Liver (tissue), 9 donors: ENCODE data around the gene BLOC1S5. TPM values are rescaled to one million over a fixed set of nuclear protein-coding genes. Genes with fewer than 3 reads are reported as not detected.

Source experiments
- DNase-seq: peaks from one replicate; pipeline ENCODE4 v3.0.0-alpha.2; 2017; ENCODE audit warnings: low spot score
- H3K27ac ChIP-seq, 2 donors: one replicate each; pipeline ENCODE4 v1.7.0; 2013; ENCODE audit warnings: inconsistent platforms in 2 of 2, low read length in 2 of 2, control low read depth in 1 of 2, low read depth in 1 of 2, mild to moderate bottlenecking in 1 of 2
- H3K27me3 ChIP-seq, 4 donors: one replicate each; pipeline versions ENCODE4 v1.6.1 to v1.7.0; 2013; ENCODE audit warnings: low read length in 3 of 4, inconsistent platforms in 1 of 4, mild to moderate bottlenecking in 1 of 4, moderate library complexity in 1 of 4; ENCODE audit not compliant: control insufficient read depth in 4 of 4, insufficient read depth in 4 of 4
- H3K36me3 ChIP-seq, 4 donors: one replicate each; pipeline versions ENCODE4 v1.6.1 to v1.7.0; 2013; ENCODE audit warnings: low read length in 3 of 4, mild to moderate bottlenecking in 3 of 4, low read depth in 1 of 4, moderate library complexity in 1 of 4; ENCODE audit not compliant: control insufficient read depth in 4 of 4, insufficient read depth in 3 of 4
- H3K4me1 ChIP-seq, 4 donors: one replicate each; pipeline versions ENCODE4 v1.6.1 to v1.7.0; 2013; ENCODE audit warnings: low read length in 3 of 4, mild to moderate bottlenecking in 3 of 4, moderate library complexity in 1 of 4; ENCODE audit not compliant: control insufficient read depth in 4 of 4, insufficient read depth in 4 of 4
- H3K4me3 ChIP-seq, 3 donors: one replicate each; pipeline versions ENCODE4 v1.6.1 to v1.7.0; 2013; ENCODE audit warnings: low read length in 3 of 3, control low read depth in 1 of 3, low read depth in 1 of 3, mild to moderate bottlenecking in 1 of 3
- H3K9ac ChIP-seq, 2 donors: one replicate each; pipeline ENCODE4 v1.7.0; 2013; ENCODE audit warnings: low read length in 2 of 2, mild to moderate bottlenecking in 2 of 2, moderate library complexity in 2 of 2, control low read depth in 1 of 2, low read depth in 1 of 2
- H3K9me3 ChIP-seq, 4 donors: one replicate each; pipeline versions ENCODE4 v1.6.1 to v1.7.0; 2013; ENCODE audit warnings: low read length in 3 of 4; ENCODE audit not compliant: control insufficient read depth in 4 of 4
- EGR1 ChIP-seq, 2 donors: IDR thresholded peaks; 2 replicates each; pipeline ENCODE4 v1.6.1; 2016 to 2018; ENCODE audit warnings: antibody characterized with exemption in 2 of 2, low read depth in 2 of 2
- FOXA1 ChIP-seq: IDR thresholded peaks from 2 replicates; pipeline ENCODE4 v1.6.1; 2016; ENCODE audit warnings: antibody characterized with exemption
- FOXA2 ChIP-seq: IDR thresholded peaks from 2 replicates; pipeline ENCODE4 v1.6.1; 2016; ENCODE audit warnings: antibody characterized with exemption
- GABPA ChIP-seq, 2 donors: IDR thresholded peaks in 1 of 2; conservative IDR thresholded peaks in 1 of 2; 2 replicates each; pipeline ENCODE4 v1.6.1; 2016; ENCODE audit warnings: antibody characterized with exemption in 2 of 2, mild to moderate bottlenecking in 1 of 2, moderate library complexity in 1 of 2
- HNF4A ChIP-seq, 2 donors: conservative IDR thresholded peaks; 2 replicates each; pipeline ENCODE4 v1.6.1; 2016; ENCODE audit warnings: antibody characterized with exemption in 2 of 2, mild to moderate bottlenecking in 2 of 2
- HNF4G ChIP-seq: IDR thresholded peaks from 2 replicates; pipeline ENCODE4 v1.6.1; 2016; ENCODE audit warnings: antibody characterized with exemption
- JUND ChIP-seq, 2 donors: IDR thresholded peaks; 2 replicates each; pipeline ENCODE4 v1.6.1; 2016; ENCODE audit warnings: antibody characterized with exemption in 2 of 2
- NR2F2 ChIP-seq: IDR thresholded peaks from 2 replicates; pipeline ENCODE4 v1.6.1; 2016; ENCODE audit warnings: antibody characterized with exemption
- RAD21 ChIP-seq, 2 donors: IDR thresholded peaks; 2 replicates each; pipeline ENCODE4 v1.6.1; 2016; ENCODE audit warnings: antibody characterized with exemption in 2 of 2, mild to moderate bottlenecking in 2 of 2
- RXRA ChIP-seq, 2 donors: IDR thresholded peaks; 2 replicates each; pipeline ENCODE4 v1.6.1; 2017 to 2018; ENCODE audit warnings: antibody characterized with exemption in 2 of 2, mild to moderate bottlenecking in 1 of 2
- SP1 ChIP-seq: IDR thresholded peaks from 2 replicates; pipeline ENCODE4 v1.6.1; 2018; ENCODE audit warnings: antibody characterized with exemption, mild to moderate bottlenecking
- TAF1 ChIP-seq: conservative IDR thresholded peaks from 2 replicates; pipeline ENCODE4 v1.6.1; 2016; ENCODE audit warnings: antibody characterized with exemption, mild to moderate bottlenecking
- YY1 ChIP-seq: IDR thresholded peaks from 2 replicates; pipeline ENCODE4 v1.6.1; 2016; ENCODE audit warnings: antibody characterized with exemption, mild to moderate bottlenecking
- WGBS: extraction: QIAGEN DNeasy Blood & Tissue Kit; methylation state at CpG from one replicate; pipeline ENCODE4 v1.1.7; 2013; 5-methylcytosine and 5-hydroxymethylcytosine counted together
- polyA plus RNA-seq, 2 donors: library from polyadenylated mRNA; stranded (reverse) in 1 of 2; unstranded in 1 of 2; fragments of 200-250 nt in 1 of 2; fragments of >200 nt in 1 of 2; fragmentation: Nextera tagmentation in 1 of 2; extraction: Ambion mirVana in 1 of 2; gene quantifications; one replicate each; pipeline versions ENCODE4 v1.2.1 to v1.2.3, GENCODE V29; 2013 to 2015
- total RNA-seq, 2 donors: library from RNA; depleted of rRNA; stranded (reverse); fragments of >200 nt; gene quantifications; one replicate each; pipeline ENCODE4 v1.2.3, GENCODE V29; 2014
- TF ChIP-seq, protein P1 (sequence below): IDR thresholded peaks from 2 replicates; pipeline ENCODE4 v1.6.1; 2016; ENCODE audit warnings: antibody characterized with exemption
- TF ChIP-seq, protein P2 (sequence below): IDR thresholded peaks from 2 replicates; pipeline ENCODE4 v1.6.1; 2016; ENCODE audit warnings: antibody characterized with exemption
- TF ChIP-seq, protein P3 (sequence below): IDR thresholded peaks from 2 replicates; pipeline ENCODE4 v1.6.1; 2016; ENCODE audit warnings: antibody characterized with exemption
- TF ChIP-seq, protein P4 (sequence below): fragments of 150-350 bp; IDR thresholded peaks from 2 replicates; pipeline ENCODE4 v1.5.1; 2017; ENCODE audit warnings: improper control_type of control experiment, low read depth, low read length; ENCODE audit not compliant: missing input control
- TF ChIP-seq, protein P5 (sequence below): IDR thresholded peaks from 2 replicates; pipeline ENCODE4 v1.6.1; 2016; ENCODE audit warnings: antibody characterized with exemption, mild to moderate bottlenecking
- donor health status: healthy.
- donor health status: healthy.
- donor health status: healthy.
- donor health status: healthy.
- donor health status: healthy.

BLOC1S5 gene
- total and polyA plus RNA-seq, 4 donors = 5.2 to 11.1 (median 7.1) TPM

DNA sequence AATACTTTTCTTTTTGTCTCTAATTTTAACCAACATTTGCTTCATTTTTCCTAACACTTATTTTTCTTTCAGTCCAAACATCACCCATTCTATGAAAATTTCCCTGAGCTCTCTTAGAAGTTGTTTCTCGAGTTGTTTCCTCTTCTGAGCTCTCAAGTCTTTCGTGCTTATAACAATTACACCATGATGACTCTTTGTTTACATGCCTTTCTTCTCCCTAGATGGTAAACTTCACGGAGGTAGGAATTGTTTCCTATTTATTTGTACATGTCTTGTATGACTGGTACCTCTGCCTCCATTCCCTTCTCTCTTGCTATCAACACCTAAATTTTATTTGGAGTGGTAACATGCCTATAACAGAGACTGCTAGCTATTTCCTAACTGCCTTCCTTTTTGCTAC lies 6.4 kb downstream of the BLOC1S5 start:
- Histone ChIP-seq H3K9me3 (no peaks in the 10 kb centered on the region), H3K36me3 (peaks cover 3 to 17% (median 11%) of the 10 kb centered on the region in 4 donors), H3K4me3 (no peak overlapping the region), H3K9ac (no peak overlapping the region), H3K27ac (no peak overlapping the region), H3K4me1 (peaks cover 0 to 14% (median 8%) of the 10 kb centered on the region in 4 donors), H3K27me3 (no peaks in the 10 kb centered on the region)
- no peak for TF ChIP-seq HNF4G
- TF ChIP-seq, protein P1, sequence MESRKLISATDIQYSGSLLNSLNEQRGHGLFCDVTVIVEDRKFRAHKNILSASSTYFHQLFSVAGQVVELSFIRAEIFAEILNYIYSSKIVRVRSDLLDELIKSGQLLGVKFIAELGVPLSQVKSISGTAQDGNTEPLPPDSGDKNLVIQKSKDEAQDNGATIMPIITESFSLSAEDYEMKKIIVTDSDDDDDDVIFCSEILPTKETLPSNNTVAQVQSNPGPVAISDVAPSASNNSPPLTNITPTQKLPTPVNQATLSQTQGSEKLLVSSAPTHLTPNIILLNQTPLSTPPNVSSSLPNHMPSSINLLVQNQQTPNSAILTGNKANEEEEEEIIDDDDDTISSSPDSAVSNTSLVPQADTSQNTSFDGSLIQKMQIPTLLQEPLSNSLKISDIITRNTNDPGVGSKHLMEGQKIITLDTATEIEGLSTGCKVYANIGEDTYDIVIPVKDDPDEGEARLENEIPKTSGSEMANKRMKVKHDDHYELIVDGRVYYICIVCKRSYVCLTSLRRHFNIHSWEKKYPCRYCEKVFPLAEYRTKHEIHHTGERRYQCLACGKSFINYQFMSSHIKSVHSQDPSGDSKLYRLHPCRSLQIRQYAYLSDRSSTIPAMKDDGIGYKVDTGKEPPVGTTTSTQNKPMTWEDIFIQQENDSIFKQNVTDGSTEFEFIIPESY = no peak
- no peak for TF ChIP-seq TAF1
- TF ChIP-seq, protein P2, sequence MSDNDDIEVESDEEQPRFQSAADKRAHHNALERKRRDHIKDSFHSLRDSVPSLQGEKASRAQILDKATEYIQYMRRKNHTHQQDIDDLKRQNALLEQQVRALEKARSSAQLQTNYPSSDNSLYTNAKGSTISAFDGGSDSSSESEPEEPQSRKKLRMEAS = no peak
- TF ChIP-seq, protein P3, sequence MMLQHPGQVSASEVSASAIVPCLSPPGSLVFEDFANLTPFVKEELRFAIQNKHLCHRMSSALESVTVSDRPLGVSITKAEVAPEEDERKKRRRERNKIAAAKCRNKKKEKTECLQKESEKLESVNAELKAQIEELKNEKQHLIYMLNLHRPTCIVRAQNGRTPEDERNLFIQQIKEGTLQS = no peak
- TF ChIP-seq YY1 = no peak
- TF ChIP-seq JUND (IDR thresholded peaks at IDR 0.05) = no peak
- TF ChIP-seq, protein P4, sequence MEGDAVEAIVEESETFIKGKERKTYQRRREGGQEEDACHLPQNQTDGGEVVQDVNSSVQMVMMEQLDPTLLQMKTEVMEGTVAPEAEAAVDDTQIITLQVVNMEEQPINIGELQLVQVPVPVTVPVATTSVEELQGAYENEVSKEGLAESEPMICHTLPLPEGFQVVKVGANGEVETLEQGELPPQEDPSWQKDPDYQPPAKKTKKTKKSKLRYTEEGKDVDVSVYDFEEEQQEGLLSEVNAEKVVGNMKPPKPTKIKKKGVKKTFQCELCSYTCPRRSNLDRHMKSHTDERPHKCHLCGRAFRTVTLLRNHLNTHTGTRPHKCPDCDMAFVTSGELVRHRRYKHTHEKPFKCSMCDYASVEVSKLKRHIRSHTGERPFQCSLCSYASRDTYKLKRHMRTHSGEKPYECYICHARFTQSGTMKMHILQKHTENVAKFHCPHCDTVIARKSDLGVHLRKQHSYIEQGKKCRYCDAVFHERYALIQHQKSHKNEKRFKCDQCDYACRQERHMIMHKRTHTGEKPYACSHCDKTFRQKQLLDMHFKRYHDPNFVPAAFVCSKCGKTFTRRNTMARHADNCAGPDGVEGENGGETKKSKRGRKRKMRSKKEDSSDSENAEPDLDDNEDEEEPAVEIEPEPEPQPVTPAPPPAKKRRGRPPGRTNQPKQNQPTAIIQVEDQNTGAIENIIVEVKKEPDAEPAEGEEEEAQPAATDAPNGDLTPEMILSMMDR = no peak
- TF ChIP-seq FOXA1 = no peak
- TF ChIP-seq EGR1 (IDR thresholded peaks at IDR 0.05; ENCODE audit: low read depth in 2 of 2) = no peak
- TF ChIP-seq NR2F2 = no peak
- no peak for TF ChIP-seq GABPA (IDR thresholded peaks at IDR 0.05 in 1 of 2, conservative IDR thresholded peaks at IDR 0.05 in 1 of 2)
- no peak for TF ChIP-seq FOXA2
- no peak for TF ChIP-seq RXRA (IDR thresholded peaks at IDR 0.05)
- TF ChIP-seq, protein P5, sequence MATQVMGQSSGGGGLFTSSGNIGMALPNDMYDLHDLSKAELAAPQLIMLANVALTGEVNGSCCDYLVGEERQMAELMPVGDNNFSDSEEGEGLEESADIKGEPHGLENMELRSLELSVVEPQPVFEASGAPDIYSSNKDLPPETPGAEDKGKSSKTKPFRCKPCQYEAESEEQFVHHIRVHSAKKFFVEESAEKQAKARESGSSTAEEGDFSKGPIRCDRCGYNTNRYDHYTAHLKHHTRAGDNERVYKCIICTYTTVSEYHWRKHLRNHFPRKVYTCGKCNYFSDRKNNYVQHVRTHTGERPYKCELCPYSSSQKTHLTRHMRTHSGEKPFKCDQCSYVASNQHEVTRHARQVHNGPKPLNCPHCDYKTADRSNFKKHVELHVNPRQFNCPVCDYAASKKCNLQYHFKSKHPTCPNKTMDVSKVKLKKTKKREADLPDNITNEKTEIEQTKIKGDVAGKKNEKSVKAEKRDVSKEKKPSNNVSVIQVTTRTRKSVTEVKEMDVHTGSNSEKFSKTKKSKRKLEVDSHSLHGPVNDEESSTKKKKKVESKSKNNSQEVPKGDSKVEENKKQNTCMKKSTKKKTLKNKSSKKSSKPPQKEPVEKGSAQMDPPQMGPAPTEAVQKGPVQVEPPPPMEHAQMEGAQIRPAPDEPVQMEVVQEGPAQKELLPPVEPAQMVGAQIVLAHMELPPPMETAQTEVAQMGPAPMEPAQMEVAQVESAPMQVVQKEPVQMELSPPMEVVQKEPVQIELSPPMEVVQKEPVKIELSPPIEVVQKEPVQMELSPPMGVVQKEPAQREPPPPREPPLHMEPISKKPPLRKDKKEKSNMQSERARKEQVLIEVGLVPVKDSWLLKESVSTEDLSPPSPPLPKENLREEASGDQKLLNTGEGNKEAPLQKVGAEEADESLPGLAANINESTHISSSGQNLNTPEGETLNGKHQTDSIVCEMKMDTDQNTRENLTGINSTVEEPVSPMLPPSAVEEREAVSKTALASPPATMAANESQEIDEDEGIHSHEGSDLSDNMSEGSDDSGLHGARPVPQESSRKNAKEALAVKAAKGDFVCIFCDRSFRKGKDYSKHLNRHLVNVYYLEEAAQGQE = no peak
- TF ChIP-seq RAD21 (IDR thresholded peaks at IDR 0.05) = no peak
- TF ChIP-seq HNF4A (conservative IDR thresholded peaks at IDR 0.05) = no peak
- no peak for TF ChIP-seq SP1
- no peak for DNase-seq
- WGBS = 90% methylated on average over 3 of the region's 3 CpGs
